HepG2 (cell line): ENCODE measurements around the gene PA2G4. TPM values are rescaled to one million over a fixed set of nuclear protein-coding genes. Genes with fewer than 3 reads are reported as not detected.

Experiments
- ATAC-seq: fragments of 200-7000 bp; cut with Tn5 transposase; 3 replicates; pipeline ENCODE4 v1.9.1; 2020; ENCODE audit warnings: mild to moderate bottlenecking, moderate library complexity
- BruUV-seq: library from RNA; stranded (reverse); fragments of 400-500 nt; replicated peaks from 2 replicates; lab custom pipeline; 2021; lab: Mats Ljungman, UMichigan
- CTCF ChIA-PET: fragments of 300-600 bp; formaldehyde crosslinking; extraction: SDS; loops from one replicate; lab custom pipeline; 2021; ENCODE audit warnings: low total read pairs, inconsistent platforms, low intra/inter-chr PET ratio; lab: Yijun Ruan, JAX
- POLR2A ChIA-PET: fragments of 350-600 bp; sonication (Branson Sonifier 250); formaldehyde crosslinking; loops from one replicate; lab custom pipeline; 2020; ENCODE audit warnings: antibody characterized with exemption, inconsistent platforms; lab: Yijun Ruan, JAX
- DNase-seq: peaks from one replicate; pipeline ENCODE4 v3.0.0-alpha.2; 2015; ENCODE audit warnings: low spot score
- FAIRE-seq: peaks from 3 replicates; lab custom pipeline; 2011; peaks lifted over from hg19 to GRCh38; lab: Jason Lieb, UNC
- H2AFZ ChIP-seq: one replicate; pipeline ENCODE4 v1.6.1; 2011; ENCODE audit warnings: low read length, inconsistent platforms
- H3K27ac ChIP-seq: fragments of 300-600 bp; 3 replicates; pipeline ENCODE4 v1.8.0; 2011; ENCODE audit warnings: mixed run types, mild to moderate bottlenecking, mixed read lengths, low read length, inconsistent platforms; ENCODE audit not compliant: insufficient read depth; ENCODE audit errors: extremely low read length
- H3K27me3 ChIP-seq, 2 experiments: fragments of 200-600 bp in 1 of 2; 2 replicates in 1 of 2; 3 replicates in 1 of 2; pipeline versions ENCODE4 v1.6.0 to v1.8.0; 2011; ENCODE audit warnings: low read length in 2 of 2, mild to moderate bottlenecking in 2 of 2, moderate library complexity in 2 of 2, inconsistent platforms in 1 of 2; ENCODE audit not compliant: insufficient read depth in 2 of 2, control insufficient read depth in 1 of 2
- H3K36me3 ChIP-seq, 2 experiments: fragments of 200-600 bp in 1 of 2; replicated peaks in 1 of 2; 2 replicates in 1 of 2; 3 replicates in 1 of 2; pipeline versions ENCODE4 v1.5.1 to v1.8.0; 2011; ENCODE audit warnings: low read length in 2 of 2, inconsistent platforms in 1 of 2; ENCODE audit not compliant: insufficient read depth in 2 of 2, control insufficient read depth in 1 of 2
- H3K4me1 ChIP-seq: 2 replicates; pipeline ENCODE4 v1.5.1; 2012; ENCODE audit warnings: low read length, inconsistent platforms; ENCODE audit not compliant: insufficient read depth
- H3K4me2 ChIP-seq: 2 replicates; pipeline ENCODE4 v1.6.0; 2011; ENCODE audit warnings: low read depth, low read length, inconsistent platforms
- H3K4me3 ChIP-seq, 3 experiments: fragments of 200-600 bp in 1 of 3; sonication (generic), shearing (Covaris generic) in 1 of 3; replicated peaks in 1 of 3; 2 replicates each; pipeline ENCODE4 v1.5.1; 2011 to 2016; ENCODE audit warnings: low read length in 3 of 3, inconsistent platforms in 2 of 3, low read depth in 2 of 3, mild to moderate bottlenecking in 2 of 3, control low read depth in 1 of 3, mixed read lengths in 1 of 3; ENCODE audit not compliant: insufficient read depth in 1 of 3
- H3K79me2 ChIP-seq: one replicate; pipeline ENCODE4 v1.6.1; 2011; ENCODE audit warnings: low read length, inconsistent platforms; ENCODE audit not compliant: insufficient read depth
- H3K9ac ChIP-seq: 2 replicates; pipeline ENCODE4 v1.6.0; 2011; ENCODE audit warnings: mild to moderate bottlenecking, low read depth, low read length, inconsistent platforms; ENCODE audit not compliant: insufficient read depth
- H3K9me3 ChIP-seq: 2 replicates; pipeline ENCODE4 v1.5.1; 2012; ENCODE audit warnings: mild to moderate bottlenecking, low read length
- H4K20me1 ChIP-seq: 2 replicates; pipeline ENCODE4 v1.6.0; 2011; ENCODE audit warnings: inconsistent platforms, mild to moderate bottlenecking, low read length, moderate library complexity; ENCODE audit not compliant: insufficient read depth
- AGO2 ChIP-seq: fragments of 200-400 bp; formaldehyde crosslinking; optimal IDR thresholded peaks from 2 replicates; pipeline ENCODE3; 2017; ENCODE audit warnings: mild to moderate bottlenecking, low read depth, low read length, moderate library complexity
- PCBP2 ChIP-seq: fragments of 200-400 bp; formaldehyde crosslinking; optimal IDR thresholded peaks from 2 replicates; pipeline ENCODE3; 2018; ENCODE audit warnings: low read length, low read depth; ENCODE audit not compliant: poor library complexity, severe bottlenecking
- POGZ ChIP-seq: sonication (generic); formaldehyde crosslinking; IDR thresholded peaks from 2 replicates; pipeline ENCODE4 v1.4.0; 2020; ENCODE audit warnings: mild to moderate bottlenecking, missing genetic modification reagents
- POLR2G ChIP-seq: fragments of 200-400 bp; formaldehyde crosslinking; IDR thresholded peaks from 2 replicates; pipeline ENCODE4 v1.6.1; 2018; ENCODE audit warnings: mild to moderate bottlenecking, low read depth, low read length, moderate library complexity
- RBFOX2 ChIP-seq: fragments of 200-400 bp; formaldehyde crosslinking; IDR thresholded peaks from 2 replicates; pipeline ENCODE4 v1.6.1; 2017; ENCODE audit warnings: low read depth, mild to moderate bottlenecking, low read length
- SAP130 ChIP-seq: IDR thresholded peaks from 2 replicates; pipeline ENCODE4 v1.6.1; 2016; ENCODE audit warnings: low read depth
- SIX1 ChIP-seq: sonication (generic); formaldehyde crosslinking; IDR thresholded peaks from 2 replicates; pipeline ENCODE4 v1.4.0; 2020; ENCODE audit warnings: missing genetic modification reagents, borderline replicate concordance
- WGBS: methylation state at CpG from one replicate; pipeline ENCODE4 v1.1.6; 2017; ENCODE audit warnings: low lambda C conversion rate; 5-methylcytosine and 5-hydroxymethylcytosine counted together
- in situ Hi-C: cut with HindIII; loops from 2 replicates; pipeline ENCODE4 v1.10.0; 2017; ENCODE audit warnings: low pct_unique_long_range_greater_than_20kb; ENCODE audit not compliant: extremely low pct_ligation_motif_present
- intact Hi-C: fragments of 100-400 bp; cut with micrococcal nuclease; formaldehyde crosslinking; loops from one replicate; pipeline ENCODE4 v1.10.0; 2022; ENCODE audit not compliant: unreplicated experiment
- polyA plus RNA-seq, 8 experiments: library from polyadenylated mRNA; depleted of rRNA in 3 of 8; stranded (reverse) in 7 of 8; unstranded in 1 of 8; fragments of >200 nt; fragmentation: Illumina TruSeq in 4 of 8; extraction: Trizol in 4 of 8; gene quantifications; 2 replicates each; pipeline versions ENCODE4 v1.2.1 to v1.2.3, GENCODE V29; 2011 to 2016; ENCODE audit warnings: low read depth in 4 of 8, missing spikeins in 1 of 8, mixed read lengths in 1 of 8; ENCODE audit not compliant: insufficient read depth in 1 of 8
- total RNA-seq, 5 experiments: library from RNA; depleted of rRNA; stranded (reverse); fragments of >200 nt; fragmentation: Illumina TruSeq; extraction: Trizol; gene quantifications; 2 replicates each; pipeline ENCODE4 v1.2.3, GENCODE V29; 2016; ENCODE audit warnings: low read depth in 1 of 5
- TF ChIP-seq, protein P1 (sequence below): sonication (generic); formaldehyde crosslinking; IDR thresholded peaks from 2 replicates; pipeline ENCODE4 v1.5.1; 2020; ENCODE audit warnings: mild to moderate bottlenecking, missing genetic modification reagents, moderate library complexity

The PA2G4 gene
- total and polyA plus RNA-seq, 2 of the 13 experiments (the other 11 are each of a cell fraction or from before 2014, with no cell fraction given): 147 to 240 TPM

DNA sequence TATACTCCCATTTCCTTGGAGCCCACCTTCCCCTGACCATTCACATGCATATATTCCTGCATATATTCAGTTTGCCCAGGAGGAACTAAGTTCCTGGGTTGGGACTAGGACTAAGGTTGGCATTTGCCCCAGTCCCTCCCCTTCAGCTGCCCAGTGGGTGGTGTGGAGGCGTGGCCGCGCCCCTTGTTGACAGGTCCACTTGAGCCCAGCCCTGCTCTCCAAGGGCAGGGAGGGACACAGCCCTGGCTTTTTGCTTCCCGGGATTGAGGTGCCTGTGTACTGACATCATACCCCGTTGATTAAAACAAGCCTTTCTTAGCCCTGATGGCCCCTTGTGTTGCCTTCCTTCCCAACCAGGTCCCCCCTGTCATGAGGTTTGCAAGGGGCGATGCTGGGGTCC, 17.1 kb upstream of the PA2G4 start:
- Histone ChIP-seq H3K4me2 (no peak overlapping the region), H3K4me1 (peaks cover 51% of the 10 kb centered on the region), H3K36me3 (peaks cover 29 to 66% of the 10 kb centered on the region in 2 experiments), H3K9ac (no peak overlapping the region), H3K27me3 (no peaks in the 10 kb centered on the region)
- POLR2A ChIA-PET: interaction anchor here (1.1 to 5.9 kb wide), 3 partner anchors 8 to 15 kb away, joined by 4 to 46 read pairs (median 5); partner anchors contain the start of gene PA2G4
- ATAC-seq (no peak), FAIRE-seq (no peak), DNase-seq (no peak)
- intact Hi-C loops: no loop called here
- TF ChIP-seq RBFOX2: peak; percentile 52; the same call in 1 of the 2 replicates
- TF ChIP-seq POGZ (CRISPR knock-in tag): no peak
- 0 out of 2 replicates have a peak, but pooled peaks have one; percentile 4 for TF ChIP-seq POLR2G
- no peak for TF ChIP-seq PCBP2
- no peak for TF ChIP-seq SIX1 (CRISPR knock-in tag)
- TF ChIP-seq, protein P1, sequence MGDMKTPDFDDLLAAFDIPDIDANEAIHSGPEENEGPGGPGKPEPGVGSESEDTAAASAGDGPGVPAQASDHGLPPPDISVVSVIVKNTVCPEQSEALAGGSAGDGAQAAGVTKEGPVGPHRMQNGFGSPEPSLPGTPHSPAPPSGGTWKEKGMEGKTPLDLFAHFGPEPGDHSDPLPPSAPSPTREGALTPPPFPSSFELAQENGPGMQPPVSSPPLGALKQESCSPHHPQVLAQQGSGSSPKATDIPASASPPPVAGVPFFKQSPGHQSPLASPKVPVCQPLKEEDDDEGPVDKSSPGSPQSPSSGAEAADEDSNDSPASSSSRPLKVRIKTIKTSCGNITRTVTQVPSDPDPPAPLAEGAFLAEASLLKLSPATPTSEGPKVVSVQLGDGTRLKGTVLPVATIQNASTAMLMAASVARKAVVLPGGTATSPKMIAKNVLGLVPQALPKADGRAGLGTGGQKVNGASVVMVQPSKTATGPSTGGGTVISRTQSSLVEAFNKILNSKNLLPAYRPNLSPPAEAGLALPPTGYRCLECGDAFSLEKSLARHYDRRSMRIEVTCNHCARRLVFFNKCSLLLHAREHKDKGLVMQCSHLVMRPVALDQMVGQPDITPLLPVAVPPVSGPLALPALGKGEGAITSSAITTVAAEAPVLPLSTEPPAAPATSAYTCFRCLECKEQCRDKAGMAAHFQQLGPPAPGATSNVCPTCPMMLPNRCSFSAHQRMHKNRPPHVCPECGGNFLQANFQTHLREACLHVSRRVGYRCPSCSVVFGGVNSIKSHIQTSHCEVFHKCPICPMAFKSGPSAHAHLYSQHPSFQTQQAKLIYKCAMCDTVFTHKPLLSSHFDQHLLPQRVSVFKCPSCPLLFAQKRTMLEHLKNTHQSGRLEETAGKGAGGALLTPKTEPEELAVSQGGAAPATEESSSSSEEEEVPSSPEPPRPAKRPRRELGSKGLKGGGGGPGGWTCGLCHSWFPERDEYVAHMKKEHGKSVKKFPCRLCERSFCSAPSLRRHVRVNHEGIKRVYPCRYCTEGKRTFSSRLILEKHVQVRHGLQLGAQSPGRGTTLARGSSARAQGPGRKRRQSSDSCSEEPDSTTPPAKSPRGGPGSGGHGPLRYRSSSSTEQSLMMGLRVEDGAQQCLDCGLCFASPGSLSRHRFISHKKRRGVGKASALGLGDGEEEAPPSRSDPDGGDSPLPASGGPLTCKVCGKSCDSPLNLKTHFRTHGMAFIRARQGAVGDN (CRISPR knock-in tag): peak; percentile 46
- TF ChIP-seq SAP130 (CRISPR knock-in tag): 0 out of 2 replicates have a peak, but pooled peaks have one; percentile 22
- peak; percentile 64 for TF ChIP-seq AGO2
- TF ChIP-seq, all 625 proteins: peak for 5
- no TSS peak for BruUV-seq
- peaks cover 25% of the 10 kb centered on the region for H3K79me2 ChIP-seq
- H3K4me3 ChIP-seq: no peak overlapping the region
- CTCF ChIA-PET: no interaction called here
- H4K20me1 ChIP-seq: peaks cover 16% of the 10 kb centered on the region
- in situ Hi-C loops: no loop called here
- 93% methylated on average over 6 of the region's 6 CpGs for WGBS
- H3K9me3 ChIP-seq: no peaks in the 10 kb centered on the region
- no peak overlapping the region for H2AFZ ChIP-seq
- H3K27ac ChIP-seq: no peak overlapping the region
